Measurements from ENCODE around the gene PEX16.

The PEX16 gene

DNA sequence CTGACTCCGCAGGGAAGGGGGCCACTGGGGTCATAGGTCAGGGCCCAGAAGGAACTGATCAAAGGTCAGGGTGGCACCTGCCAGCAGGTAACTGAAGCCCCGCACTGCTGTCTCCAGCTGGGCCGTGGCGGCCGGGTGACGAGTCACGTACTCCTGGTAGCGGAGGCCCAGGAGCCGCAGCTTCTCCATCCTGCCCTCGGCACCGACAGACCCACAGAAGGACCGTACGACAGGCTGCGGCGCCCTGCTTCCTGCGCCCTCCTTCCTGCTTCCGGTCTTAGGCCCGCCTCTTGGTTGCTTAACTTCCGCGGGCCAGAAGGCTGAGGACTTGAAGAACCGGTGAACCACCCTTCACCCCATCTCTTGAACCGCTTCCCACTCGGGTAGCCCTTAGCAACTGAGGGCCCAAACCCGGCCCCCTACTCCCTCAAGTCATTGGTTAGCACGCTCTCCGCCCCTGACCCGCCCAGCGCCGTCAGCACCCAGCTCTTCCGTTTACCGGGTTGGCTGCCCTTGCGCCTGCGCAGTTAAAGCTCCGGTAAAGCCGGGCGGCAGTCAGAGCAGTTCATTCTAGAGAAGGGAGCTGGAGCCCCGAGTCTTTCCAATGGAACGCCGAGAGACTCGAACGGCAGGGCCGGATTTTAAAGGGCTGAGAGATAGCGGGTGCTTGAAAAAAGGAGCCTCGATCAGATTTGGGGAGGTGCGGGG, at the start of gene PEX16:
Gene PEX16, minus strand, starts transcription at position 255 of the 708 bp plus-strand sequence. Its CDS starts 66 bp downstream, at position 189.
- peak; percentile 87 for DNase-seq

DNA sequence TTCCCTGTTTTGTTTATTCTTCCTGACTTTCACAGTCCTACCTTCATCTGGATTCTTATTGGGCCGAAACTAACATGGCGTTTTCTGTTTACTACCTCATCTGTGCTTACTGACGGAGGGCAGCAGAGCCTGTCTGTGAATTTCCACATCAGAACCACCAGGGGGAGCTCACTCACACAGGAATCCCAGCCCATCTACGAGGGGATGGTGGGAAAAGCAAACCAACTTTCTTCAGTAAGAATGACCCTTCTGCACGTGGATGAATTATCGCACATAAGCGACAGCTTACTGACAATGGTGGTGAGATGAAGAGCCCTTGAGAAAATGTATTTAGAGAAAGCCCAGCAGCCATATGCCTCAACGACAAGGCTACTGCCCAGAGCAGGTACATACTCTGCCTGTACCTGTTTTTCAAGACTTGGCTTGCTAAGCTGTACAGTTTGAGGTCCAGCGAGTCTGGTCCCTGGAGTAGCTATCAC, 47.3 kb upstream of the PEX16 start:
- DNase-seq: peak; percentile 42

DNA sequence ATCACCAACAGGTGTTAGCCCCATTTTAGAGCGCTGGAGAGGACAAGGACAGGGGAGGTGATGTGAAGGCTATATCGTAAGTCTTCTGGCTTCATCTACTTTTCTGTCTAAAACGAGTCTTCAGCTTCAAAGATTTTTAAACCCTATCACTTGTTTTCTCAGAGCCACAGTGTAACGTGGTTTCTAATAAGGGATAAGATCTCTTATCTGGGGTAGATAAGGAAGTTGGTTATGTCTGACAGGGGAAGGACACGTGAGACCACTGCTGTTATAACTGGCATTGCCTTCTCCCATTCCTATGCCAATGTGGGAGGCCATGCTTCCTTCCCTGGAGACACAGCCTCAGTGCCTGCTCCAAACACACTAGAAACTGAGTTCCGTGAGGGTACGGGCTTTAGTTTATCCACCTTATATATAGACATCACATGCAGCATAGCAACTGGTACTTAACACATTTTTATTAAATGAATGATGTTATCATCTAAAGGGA, 44.1 kb upstream of the PEX16 start:
- no peak for DNase-seq

DNA sequence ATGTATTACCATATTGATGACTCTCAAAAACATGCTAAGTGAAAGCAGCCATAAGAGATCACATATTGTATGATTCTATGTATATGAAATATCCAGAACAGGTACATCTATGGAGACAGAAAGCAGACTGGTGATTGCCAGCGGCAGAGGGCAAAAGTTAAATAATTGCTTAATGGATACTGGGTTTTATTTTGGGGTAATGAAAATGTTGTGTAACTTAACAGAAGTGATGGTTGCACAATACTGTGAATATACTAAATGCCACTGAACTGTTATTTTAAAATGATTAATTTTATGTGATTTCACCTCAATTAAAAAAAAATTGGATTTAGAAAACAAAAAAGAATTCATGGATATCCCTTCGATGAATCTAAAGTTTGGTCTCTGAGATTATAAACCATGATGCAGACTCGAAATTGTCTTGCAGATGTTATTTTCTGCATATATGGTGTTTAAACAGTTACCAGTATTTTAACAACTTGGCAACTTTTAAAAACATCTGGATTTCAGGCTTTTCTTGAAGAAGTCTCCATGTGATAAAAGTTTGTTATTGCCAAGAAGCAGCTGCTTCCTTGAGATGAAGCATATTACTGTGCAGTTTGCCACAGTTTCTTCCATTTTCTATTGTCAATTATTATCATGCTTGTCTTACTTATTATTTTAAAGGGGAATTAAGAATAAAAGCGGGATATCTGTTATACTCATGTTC, 42.9 kb upstream of the PEX16 start:
- no peak for DNase-seq

DNA sequence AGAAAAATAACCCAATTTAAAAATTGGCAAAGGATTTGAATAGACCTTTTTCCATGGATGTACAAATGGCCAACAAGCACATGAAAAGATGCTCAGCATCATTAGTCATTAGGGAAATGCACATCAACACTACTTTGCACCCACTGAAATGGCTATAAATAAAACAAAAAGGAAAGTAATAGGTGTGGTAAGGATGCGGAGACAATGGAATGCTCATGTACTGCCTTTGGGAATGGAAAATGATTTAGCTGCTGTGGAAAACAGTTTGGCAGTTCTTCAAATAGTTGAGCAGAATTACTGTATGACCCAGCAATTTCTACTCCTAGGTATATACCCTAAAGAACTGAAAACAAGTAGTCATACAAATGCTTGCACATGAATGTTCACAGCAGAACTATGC, 42.2 kb upstream of the PEX16 start:
- DNase-seq: no peak

DNA sequence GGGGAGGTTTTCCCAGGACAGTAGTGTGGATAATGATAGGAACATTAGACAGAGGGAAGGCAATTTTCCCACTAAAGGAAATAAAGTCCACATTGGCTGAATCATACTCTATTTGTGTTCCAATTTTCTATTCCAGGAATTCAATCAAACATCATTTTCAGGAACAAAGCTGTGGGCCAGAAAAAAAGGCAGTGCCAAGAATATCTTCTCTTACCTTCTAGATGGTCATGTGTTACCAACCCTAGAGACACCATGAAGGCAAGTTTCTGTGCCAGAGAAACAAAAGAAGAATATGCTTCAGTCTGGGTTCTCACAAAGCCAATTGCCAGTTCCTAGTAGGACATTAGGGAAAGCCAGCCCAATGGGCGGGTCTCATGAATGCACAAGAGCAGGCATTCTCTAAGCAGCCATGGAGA, 32.3 kb upstream of the PEX16 start:
- DNase-seq: no peak

DNA sequence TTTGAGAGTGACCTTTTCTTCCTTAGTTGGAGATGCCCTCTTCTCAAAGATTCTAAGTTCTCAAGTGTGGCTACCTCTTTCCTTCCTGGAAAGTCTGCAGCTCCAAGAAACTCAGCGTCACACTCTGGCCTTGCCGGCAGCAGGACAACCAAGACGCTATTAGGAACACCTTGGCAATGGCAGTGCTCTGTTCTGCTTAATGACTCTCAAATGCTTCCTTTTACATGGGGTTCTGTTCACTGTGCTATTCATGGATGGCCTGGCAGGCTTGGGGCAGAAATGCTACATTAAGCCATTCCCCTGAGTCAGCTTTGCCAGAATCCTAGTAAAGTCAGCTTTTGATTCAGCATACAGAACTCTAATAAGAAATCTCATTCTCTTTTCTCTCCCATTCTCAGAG, 30.7 kb upstream of the PEX16 start:
- DNase-seq: no peak

DNA sequence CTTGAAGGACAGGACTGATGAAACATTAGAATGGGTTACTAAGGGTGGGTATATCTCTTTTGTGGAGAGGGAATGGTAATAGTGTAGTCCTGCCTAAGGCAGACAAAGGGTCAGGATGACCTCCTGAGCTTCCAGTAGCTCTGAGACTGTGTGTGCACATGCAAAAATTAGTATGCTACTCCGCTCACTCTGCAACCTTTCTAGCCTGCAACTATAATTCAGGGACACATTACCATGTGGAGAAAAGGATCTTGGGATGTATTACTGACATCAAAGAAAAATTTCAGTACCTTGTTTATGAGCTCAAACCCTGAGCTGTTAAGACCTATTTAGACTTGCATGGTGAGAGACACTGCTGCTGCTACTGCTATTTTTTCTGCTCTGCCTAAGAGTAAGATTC, 30.2 kb upstream of the PEX16 start:
- no peak for DNase-seq

DNA sequence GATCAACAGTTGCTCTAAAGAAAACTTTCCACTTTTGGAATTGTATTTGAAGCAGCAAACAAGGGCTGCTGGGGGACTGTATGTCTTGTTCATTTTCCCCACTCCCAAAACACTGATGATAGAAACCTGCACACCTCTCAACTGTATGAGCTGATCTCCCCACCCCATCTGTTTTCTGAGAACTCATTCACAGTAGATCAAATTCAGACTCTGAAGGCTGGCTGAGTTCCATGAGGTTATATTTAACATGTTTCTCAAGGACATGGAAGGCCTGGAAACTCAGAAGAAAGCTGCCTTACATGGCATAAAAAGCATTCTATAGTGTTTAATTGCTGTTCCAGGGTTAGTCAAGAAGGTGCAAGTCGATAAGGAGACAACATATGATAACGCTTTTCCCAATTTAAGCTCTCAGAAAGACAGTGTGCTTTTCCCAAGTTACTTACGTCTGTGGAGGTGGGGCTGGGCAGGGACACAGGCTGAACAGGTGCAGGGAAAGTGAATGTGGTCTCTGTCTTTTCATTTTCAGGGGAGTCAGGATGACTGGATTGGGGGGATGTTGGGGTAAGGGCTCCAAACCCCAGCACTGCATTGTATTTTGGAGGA, 27.8 kb upstream of the PEX16 start:
- no peak for DNase-seq

DNA sequence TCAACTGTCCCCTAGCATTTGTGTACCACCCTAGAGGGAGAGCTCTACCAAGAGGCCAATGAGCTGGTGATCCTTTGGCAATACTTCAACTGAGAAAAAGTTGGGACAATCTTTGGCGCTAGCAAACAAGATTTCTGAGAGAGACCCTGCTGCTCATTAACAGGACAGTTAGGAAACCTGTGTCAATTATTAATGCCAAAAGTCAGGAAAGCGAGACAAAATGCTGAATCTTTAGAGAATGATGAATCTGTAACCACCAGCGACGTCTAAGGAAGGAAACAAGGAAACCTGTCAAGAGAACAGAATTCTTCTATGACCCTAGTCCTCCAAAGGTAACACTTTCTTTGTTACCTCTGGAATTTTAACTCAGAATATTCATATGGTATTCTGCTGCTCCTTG, 24.7 kb upstream of the PEX16 start:
- no peak for DNase-seq

DNA sequence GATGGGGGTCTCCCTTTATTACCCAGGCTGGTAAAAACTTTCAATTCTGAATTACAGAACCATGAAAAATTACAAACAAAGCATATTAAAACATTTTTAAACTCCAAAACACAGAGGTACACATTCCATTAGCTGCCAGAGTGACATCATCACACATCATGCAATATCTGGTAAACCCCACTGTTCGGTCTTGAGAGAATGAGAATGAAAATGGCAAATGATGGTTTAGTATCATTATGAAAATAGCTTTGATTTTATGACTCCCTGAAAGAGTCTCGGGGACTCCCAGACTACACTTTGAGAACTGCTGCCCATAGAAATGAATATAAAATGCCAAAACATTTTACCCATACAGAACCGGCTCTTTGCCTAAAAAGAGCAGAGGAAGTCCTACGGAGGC, 23.6 kb upstream of the PEX16 start:
- DNase-seq: no peak

DNA sequence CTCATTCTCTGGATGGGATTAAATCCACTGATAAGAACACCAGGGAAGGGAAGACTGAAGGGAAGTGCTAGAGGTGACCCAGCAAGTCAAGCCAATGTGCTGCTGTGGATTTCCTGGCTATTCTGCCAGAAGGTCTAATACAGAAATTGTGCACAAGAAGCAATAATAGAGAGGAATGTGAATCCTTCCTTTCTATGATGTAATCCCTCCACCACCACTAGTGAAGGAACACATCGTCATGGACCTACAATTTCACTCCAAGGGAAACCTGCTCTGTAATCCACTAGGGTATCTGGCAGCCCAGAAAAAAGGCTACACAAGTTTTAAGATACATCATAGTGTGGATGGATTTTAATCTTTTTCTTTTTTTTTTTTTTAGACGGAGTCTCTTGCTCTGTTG, 22.2 kb upstream of the PEX16 start:
- DNase-seq: no peak

DNA sequence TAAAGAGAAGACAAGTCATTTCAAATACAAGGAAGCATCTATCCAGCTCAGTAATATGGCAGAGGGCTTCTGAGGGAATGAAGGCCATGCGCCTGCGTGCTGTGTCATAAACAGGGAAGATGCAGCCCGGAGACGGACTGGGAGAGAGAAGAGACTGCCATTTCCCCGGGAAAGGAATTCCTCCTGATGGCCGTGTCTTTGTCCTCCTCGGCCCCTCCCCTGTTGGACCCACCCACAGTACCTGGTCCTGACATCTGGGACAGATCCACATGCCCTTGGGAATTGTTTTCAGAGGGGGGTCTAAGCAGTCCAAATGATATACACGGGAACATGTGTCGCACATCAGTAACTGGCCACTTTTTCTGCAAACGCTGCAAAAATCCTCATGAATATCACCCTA, 20.2 kb upstream of the PEX16 start:
- DNase-seq: no peak

DNA sequence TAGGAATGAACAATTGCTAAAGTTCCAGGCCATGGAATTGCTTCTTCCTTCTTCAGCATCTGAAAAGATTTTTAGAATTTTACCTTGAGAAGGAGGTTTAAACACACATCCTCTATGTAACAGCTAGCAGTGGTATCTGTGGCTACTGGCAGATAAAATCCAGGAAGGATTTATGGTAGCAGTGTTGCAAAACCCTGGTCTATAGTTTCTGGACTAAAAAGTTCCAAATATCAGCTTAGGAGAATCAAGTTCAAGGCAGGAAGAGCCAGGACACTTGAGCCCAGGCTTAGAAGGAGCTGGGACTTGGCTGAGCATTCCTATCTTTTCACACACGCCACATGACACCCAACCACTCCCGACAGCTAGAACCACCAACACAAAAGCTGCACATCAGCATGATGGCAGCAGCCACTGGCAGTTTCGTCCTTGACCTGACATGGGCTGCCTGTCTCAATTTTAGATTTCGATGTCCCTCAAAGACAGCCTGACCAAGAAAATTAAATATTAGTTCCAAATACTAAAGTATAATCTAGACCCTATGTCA, 18.9 kb upstream of the PEX16 start:
- DNase-seq: no peak

DNA sequence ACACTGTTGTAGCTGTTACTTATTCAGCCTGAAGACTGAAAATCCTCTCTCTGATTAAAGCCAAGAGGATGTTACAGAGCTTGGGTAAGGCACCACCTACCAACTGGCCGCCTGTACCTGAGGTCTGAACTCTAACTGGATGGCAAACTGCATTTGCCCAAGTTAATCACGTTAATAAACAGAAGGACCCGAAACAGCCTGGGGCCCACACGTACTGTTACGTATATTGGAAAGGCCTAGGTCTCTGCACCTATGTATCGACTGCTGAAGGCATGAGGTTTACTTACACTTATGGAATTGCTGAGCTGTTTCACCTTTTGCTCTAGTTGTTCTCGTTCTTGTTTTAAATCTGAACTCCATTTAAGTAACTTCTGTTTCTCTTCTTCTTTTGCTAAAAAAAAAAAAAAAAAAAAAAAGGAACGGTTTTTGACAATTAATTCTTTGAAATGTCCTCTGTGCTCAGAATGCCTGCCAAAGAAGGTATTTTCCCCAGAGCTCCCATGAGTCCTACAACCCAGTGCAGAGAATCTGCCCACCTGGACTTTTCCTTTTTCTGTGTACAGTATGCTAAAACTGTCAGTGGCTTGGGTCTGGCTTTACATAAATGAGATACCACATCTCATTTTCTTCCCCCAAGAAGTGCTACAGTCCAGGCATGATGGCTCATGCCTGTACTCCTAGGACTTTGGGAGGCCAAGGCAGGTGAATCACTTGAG, 17.8 kb upstream of the PEX16 start:
- no peak for DNase-seq

DNA sequence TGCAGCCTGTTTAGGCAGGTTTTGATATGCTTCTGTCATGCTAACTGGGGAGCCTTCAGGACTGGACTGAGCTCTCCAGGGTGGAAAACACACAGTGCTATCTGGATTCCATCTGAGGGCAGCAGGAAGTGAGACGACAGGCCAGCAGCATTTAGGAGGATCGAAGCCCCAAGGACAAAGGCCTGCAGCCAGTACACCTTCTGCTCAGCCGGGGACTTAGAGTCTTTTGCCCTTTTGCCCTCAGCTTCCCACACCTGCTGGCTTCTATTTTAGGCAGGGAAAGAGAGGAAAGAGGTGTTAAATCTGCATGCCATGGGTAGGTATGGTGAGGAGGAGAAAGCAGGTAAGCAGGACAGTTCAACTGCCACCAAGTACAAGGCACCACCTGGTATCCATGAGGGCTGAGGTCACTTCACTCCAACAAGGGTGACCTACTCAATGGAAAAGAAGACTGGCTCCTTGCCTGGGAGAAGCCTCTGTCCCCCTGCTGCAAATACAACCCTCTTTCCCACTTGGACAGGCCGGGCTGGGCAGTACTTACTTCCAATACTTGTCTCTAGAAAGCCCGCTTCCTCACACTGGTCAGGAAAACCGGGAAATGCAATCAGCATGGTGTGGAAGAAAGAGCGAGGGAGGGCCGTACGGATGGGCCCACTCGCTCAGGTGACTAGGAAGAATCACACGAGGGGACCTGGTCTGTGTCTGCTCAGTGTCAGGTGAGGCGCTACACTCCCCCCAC, 17.1 kb upstream of the PEX16 start:
- DNase-seq: no peak

DNA sequence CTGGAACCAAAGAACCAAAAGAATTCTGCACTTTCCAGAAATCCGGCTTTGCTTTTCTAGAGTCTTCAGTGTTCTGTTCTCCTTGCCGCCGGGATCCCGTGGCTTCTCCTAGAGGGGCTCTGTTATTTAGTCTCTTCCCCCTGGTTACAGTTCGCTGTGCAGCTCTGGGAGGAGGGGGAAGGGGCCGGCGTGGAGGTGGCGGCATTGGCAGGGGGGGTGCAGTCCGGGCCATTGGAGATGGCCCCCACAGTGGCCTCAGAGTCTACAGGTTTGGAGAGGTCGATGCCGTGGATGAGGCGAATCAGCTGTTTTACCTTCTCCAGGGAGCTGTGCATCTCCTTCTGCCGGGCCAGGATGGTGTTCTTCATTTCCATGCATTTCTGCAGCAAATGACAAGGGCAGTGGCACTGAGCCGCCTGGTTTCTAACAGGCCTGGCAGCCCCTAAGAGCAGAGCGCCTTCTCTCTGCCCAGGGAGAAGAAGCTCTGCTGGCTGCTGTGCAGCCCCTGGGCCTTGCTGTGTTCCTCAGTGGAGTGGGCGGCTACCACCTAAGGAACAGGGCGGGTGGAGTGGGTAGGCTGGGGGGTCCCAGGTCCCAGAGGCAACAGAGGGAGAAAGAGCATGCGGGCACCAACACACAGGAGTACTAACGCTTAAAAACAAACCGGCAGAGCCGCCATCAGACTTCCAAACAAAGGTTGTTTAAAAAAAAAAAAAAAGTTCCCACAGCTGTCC, 16.3 kb upstream of the PEX16 start:
- no peak for DNase-seq

DNA sequence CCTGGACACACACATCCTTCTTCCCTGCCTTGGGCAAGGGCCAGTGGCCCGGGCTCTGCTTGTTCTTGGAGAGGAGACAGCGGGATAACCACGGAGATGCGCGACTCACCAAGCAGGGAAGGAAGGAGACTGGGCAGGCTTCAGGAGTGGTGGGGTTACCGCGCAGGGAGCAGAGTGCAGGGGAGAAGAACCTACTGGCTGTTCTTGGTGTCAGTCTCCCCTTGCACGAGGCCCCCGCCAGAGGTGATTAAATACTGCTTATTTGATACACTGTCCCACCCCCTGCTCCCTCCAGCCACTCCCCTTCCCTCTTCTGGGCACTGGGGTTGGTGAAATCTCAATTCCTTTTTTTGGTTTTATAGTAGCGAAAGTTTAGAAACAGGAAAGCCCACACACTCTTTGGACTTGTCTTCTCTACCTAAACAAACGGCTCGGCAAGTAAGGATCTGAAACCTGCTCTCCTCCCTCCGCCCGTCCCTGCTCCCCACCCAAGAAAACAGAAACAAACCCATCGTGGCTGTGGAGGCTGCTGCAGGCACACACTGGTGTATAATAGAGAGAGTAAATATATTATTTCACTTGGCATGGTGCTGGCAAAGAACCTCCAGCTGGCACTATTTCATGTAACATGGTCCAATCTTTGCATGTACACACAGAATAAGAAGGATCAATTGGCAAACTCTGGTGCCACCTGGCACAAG, 15.6 kb upstream of the PEX16 start:
- no peak for DNase-seq

DNA sequence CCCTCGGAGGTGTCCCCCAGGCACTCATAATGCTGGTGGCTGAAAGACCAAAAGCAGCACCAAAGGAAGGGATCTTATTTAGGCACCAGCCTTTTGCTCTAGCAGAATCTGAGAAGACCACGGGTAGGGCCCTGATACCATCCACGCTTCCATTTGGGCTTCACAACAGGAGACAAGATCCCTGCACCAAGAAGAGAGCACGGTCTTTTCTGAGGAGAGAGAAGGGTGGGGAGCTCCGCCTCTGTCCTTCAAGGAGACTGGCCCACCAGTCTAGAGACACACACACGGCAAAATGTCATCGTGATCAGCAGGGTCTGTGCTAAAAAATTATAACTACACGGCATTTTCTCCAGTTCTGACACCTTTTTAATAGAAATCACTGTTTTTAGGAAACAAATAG, 14.5 kb upstream of the PEX16 start:
- DNase-seq: no peak

DNA sequence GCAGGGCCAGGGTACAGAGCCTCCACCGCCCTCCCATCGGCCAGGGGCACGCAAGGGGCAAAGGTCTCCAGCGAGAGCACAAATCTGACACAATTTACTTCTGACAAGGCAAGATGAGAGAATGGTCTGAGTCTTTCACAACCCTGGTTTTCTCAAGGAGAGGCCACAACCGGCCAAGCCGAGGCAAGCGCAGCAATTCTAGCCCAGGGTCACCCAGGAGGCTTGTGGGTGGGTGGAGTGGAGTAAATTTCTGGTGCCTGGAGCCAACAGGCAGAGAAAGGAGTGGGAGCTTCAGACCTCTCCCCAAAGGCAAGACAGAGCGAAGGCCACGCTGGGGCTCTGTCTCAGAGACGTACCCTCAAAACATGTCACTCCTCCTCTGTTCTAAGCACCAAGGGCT, 14.1 kb upstream of the PEX16 start:
- no peak for DNase-seq

Data from activated T-cell treated with anti-CD3 and anti-CD28 coated beads for 4 hours (primary cell).